GM13976 (cell line): ENCODE results near the gene GGT5.
"Not testable (repeated sequence)": the region's sequence is repeated elsewhere in the genome, so short reads cannot be mapped to it uniquely, and the experiment has no call there.

ENCODE experiments used
- DNase-seq: peaks from one replicate; pipeline ENCODE4 v3.0.0; 2012; ENCODE audit warnings: low spot score
- CTCF ChIP-seq: IDR thresholded peaks from 2 replicates; pipeline ENCODE4 v1.5.1; 2012; ENCODE audit warnings: borderline replicate concordance, mild to moderate bottlenecking; ENCODE audit not compliant: insufficient read depth; ENCODE audit errors: extremely low read depth, missing control alignments, control extremely low read depth
- in situ Hi-C: fragments of 300-500 bp; cut with MboI; formaldehyde crosslinking; loops from one replicate; pipeline ENCODE4 v1.12.0; 2022; ENCODE audit warnings: low sequenced_read_pairs, mixed read lengths, inconsistent platforms; ENCODE audit not compliant: unreplicated experiment

The GGT5 gene

GRCh38 chr22:24245030-24245431 lies at the start of gene GGT5:
TSS of gene GGT5 (minus strand) at chr22:24245082. CDS start at chr22:24244725, 357 bp downstream.
- DNase-seq, in situ Hi-C loops: not testable (repeated sequence)

- DNase-seq, in situ Hi-C loops: not testable (repeated sequence)
Observed at GRCh38 chr22:24292202-24292830, 47.4 kb upstream of the GGT5 start.

GRCh38 chr22:24291515-24292201 lies 46.8 kb upstream of the GGT5 start:
- DNase-seq, result no peak
- TF ChIP-seq CTCF, result no peak
- in situ Hi-C loops, result no loop called here

GRCh38 chr22:24290459-24290858 lies 45.6 kb upstream of the GGT5 start:
- in situ Hi-C loops, result no loop called here
- no peak for DNase-seq
- TF ChIP-seq CTCF, result no peak

- in situ Hi-C loops, result no loop called here
- DNase-seq, result no peak
- TF ChIP-seq CTCF, result no peak
Observed at GRCh38 chr22:24289741-24290163, 44.9 kb upstream of the GGT5 start.

GRCh38 chr22:24289114-24289513 lies 44.2 kb upstream of the GGT5 start:
- no peak for TF ChIP-seq CTCF
- in situ Hi-C loops, result no loop called here
- no peak for DNase-seq

GRCh38 chr22:24287801-24288200 lies 42.9 kb upstream of the GGT5 start:
- DNase-seq, in situ Hi-C loops: not testable (repeated sequence)

GRCh38 chr22:24287212-24287611 lies 42.3 kb upstream of the GGT5 start:
- DNase-seq, in situ Hi-C loops: not testable (repeated sequence)

GRCh38 chr22:24285245-24285644 lies 40.4 kb upstream of the GGT5 start:
- no peak for TF ChIP-seq CTCF
- no peak for DNase-seq
- in situ Hi-C loops, result no loop called here
